ENCODE results near the gene PLCD4. TPM values are rescaled to one million over a fixed set of nuclear protein-coding genes. Genes with fewer than 3 reads are reported as not detected.

PLCD4 gene
- polyA plus RNA-seq, 1 donor from 2014 or later, result 4.9 TPM

DNA sequence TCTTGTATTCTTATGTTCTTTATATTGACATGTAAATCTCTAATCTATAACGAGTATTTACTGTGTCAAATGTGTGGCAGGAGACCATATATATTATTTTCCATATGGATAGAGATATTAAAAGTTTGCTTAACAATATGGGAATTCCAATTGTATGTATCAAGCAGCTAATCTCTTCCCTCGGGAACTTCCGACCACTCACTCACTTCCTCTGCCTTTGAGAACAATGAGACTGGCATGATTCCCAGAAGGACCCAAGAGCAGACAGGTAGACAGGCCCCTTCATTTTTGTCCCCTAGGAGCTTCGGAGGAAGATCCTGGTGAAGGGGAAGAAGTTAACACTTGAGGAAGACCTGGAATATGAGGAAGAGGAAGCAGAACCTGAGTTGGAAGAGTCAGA lies 24.1 kb downstream of the PLCD4 start:
- no peaks in the 10 kb centered on the region for H3K27me3 ChIP-seq (ENCODE audit: insufficient read depth, low read depth, low read length)

DNA sequence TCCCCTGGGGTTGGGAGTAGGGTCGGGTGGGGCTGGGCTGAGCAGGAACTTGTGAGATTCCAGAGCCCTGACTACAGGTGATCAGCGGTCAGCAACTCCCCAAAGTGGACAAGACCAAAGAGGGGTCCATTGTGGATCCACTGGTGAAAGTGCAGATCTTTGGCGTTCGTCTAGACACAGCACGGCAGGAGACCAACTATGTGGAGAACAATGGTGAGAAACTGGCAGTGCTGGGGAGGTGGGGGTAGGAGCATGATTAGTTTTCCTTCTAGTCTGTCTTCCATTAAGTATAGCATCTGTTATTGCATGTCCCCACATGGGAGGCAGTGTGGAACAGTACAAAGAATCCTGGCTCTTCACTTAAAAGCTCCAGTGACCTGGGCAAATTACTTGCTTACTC lies 28.0 kb downstream of the PLCD4 start:
- no peaks in the 10 kb centered on the region for H3K9me3 ChIP-seq (ENCODE audit: low read length)
- H3K9ac ChIP-seq (ENCODE audit: low read length), result no peak overlapping the region
- no peaks in the 10 kb centered on the region for H3K9me2 ChIP-seq (ENCODE audit: insufficient read depth, low read length)
- no peak overlapping the region for H3K4me2 ChIP-seq (ENCODE audit: low read length)
- no peak overlapping the region for H3K4me3 ChIP-seq (ENCODE audit: low read length)
- no peaks in the 10 kb centered on the region for H3K79me2 ChIP-seq (replicated peaks; ENCODE audit: insufficient read depth, low read length)
- H3F3A ChIP-seq (ENCODE audit: insufficient read depth, low read length, poor library complexity, severe bottlenecking), result no peaks in the 10 kb centered on the region
- no peaks in the 10 kb centered on the region for H3K27me3 ChIP-seq (ENCODE audit: insufficient read depth, low read depth, low read length)
- no peak overlapping the region for H2AFZ ChIP-seq (ENCODE audit: low read depth, low read length)
- TF ChIP-seq, protein P1, sequence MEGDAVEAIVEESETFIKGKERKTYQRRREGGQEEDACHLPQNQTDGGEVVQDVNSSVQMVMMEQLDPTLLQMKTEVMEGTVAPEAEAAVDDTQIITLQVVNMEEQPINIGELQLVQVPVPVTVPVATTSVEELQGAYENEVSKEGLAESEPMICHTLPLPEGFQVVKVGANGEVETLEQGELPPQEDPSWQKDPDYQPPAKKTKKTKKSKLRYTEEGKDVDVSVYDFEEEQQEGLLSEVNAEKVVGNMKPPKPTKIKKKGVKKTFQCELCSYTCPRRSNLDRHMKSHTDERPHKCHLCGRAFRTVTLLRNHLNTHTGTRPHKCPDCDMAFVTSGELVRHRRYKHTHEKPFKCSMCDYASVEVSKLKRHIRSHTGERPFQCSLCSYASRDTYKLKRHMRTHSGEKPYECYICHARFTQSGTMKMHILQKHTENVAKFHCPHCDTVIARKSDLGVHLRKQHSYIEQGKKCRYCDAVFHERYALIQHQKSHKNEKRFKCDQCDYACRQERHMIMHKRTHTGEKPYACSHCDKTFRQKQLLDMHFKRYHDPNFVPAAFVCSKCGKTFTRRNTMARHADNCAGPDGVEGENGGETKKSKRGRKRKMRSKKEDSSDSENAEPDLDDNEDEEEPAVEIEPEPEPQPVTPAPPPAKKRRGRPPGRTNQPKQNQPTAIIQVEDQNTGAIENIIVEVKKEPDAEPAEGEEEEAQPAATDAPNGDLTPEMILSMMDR (IDR thresholded peaks at IDR 0.05; ENCODE audit: poor library complexity, severe bottlenecking), result no peak
- TF ChIP-seq EP300 (conservative IDR thresholded peaks at IDR 0.05; ENCODE audit: poor library complexity, severe bottlenecking) (no peak), EZH2 (IDR thresholded peaks at IDR 0.05; ENCODE audit: borderline replicate concordance, insufficient read depth, low read length, poor library complexity, severe bottlenecking) (no peak), MXI1 (conservative IDR thresholded peaks at IDR 0.05; ENCODE audit: poor library complexity, severe bottlenecking) (no peak), SMC3 (conservative IDR thresholded peaks at IDR 0.05; ENCODE audit: poor library complexity) (no peak), TAF1 (IDR thresholded peaks at IDR 0.05; ENCODE audit: low read depth) (no peak), RAD21 (conservative IDR thresholded peaks at IDR 0.05) (no peak), POLR2AphosphoS5 (IDR thresholded peaks at IDR 0.05) (no peak)
- TF ChIP-seq, protein P2, sequence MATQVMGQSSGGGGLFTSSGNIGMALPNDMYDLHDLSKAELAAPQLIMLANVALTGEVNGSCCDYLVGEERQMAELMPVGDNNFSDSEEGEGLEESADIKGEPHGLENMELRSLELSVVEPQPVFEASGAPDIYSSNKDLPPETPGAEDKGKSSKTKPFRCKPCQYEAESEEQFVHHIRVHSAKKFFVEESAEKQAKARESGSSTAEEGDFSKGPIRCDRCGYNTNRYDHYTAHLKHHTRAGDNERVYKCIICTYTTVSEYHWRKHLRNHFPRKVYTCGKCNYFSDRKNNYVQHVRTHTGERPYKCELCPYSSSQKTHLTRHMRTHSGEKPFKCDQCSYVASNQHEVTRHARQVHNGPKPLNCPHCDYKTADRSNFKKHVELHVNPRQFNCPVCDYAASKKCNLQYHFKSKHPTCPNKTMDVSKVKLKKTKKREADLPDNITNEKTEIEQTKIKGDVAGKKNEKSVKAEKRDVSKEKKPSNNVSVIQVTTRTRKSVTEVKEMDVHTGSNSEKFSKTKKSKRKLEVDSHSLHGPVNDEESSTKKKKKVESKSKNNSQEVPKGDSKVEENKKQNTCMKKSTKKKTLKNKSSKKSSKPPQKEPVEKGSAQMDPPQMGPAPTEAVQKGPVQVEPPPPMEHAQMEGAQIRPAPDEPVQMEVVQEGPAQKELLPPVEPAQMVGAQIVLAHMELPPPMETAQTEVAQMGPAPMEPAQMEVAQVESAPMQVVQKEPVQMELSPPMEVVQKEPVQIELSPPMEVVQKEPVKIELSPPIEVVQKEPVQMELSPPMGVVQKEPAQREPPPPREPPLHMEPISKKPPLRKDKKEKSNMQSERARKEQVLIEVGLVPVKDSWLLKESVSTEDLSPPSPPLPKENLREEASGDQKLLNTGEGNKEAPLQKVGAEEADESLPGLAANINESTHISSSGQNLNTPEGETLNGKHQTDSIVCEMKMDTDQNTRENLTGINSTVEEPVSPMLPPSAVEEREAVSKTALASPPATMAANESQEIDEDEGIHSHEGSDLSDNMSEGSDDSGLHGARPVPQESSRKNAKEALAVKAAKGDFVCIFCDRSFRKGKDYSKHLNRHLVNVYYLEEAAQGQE (IDR thresholded peaks at IDR 0.05; ENCODE audit: borderline replicate concordance), result no peak
- H3K36me3 ChIP-seq (ENCODE audit: insufficient read depth, low read length), result peaks cover 5% of the 10 kb centered on the region
- H3K27ac ChIP-seq (ENCODE audit: low read length), result no peak overlapping the region
- H4K20me1 ChIP-seq (ENCODE audit: insufficient read depth), result no peaks in the 10 kb centered on the region

More for the DNA sequence above, 24.1 kb downstream of the PLCD4 start:
- no peaks in the 10 kb centered on the region for H3K79me2 ChIP-seq (replicated peaks; ENCODE audit: insufficient read depth, low read length)
- H3K4me2 ChIP-seq (ENCODE audit: low read length), result no peak overlapping the region
- H3K4me3 ChIP-seq (ENCODE audit: low read length), result no peak overlapping the region
- no peaks in the 10 kb centered on the region for H3K36me3 ChIP-seq (ENCODE audit: insufficient read depth, low read length)
- no peaks in the 10 kb centered on the region for H3F3A ChIP-seq (ENCODE audit: insufficient read depth, low read length, poor library complexity, severe bottlenecking)
- no peaks in the 10 kb centered on the region for H4K20me1 ChIP-seq (ENCODE audit: insufficient read depth)
- H3K9me2 ChIP-seq (ENCODE audit: insufficient read depth, low read length), result no peaks in the 10 kb centered on the region
- H3K9ac ChIP-seq (ENCODE audit: low read length), result no peak overlapping the region
- no peak overlapping the region for H3K27ac ChIP-seq (ENCODE audit: low read length)
- H3K9me3 ChIP-seq (ENCODE audit: low read length), result no peaks in the 10 kb centered on the region
- TF ChIP-seq MXI1 (conservative IDR thresholded peaks at IDR 0.05; ENCODE audit: poor library complexity, severe bottlenecking) (no peak), TAF1 (IDR thresholded peaks at IDR 0.05; ENCODE audit: low read depth) (no peak), SMC3 (conservative IDR thresholded peaks at IDR 0.05; ENCODE audit: poor library complexity) (no peak), POLR2AphosphoS5 (IDR thresholded peaks at IDR 0.05) (no peak), EZH2 (IDR thresholded peaks at IDR 0.05; ENCODE audit: borderline replicate concordance, insufficient read depth, low read length, poor library complexity, severe bottlenecking) (no peak), RAD21 (conservative IDR thresholded peaks at IDR 0.05) (no peak), EP300 (conservative IDR thresholded peaks at IDR 0.05; ENCODE audit: poor library complexity, severe bottlenecking) (no peak)
- TF ChIP-seq, protein P1 (IDR thresholded peaks at IDR 0.05; ENCODE audit: poor library complexity, severe bottlenecking), result no peak
- TF ChIP-seq, protein P2 (IDR thresholded peaks at IDR 0.05; ENCODE audit: borderline replicate concordance), result no peak
- no peak overlapping the region for H2AFZ ChIP-seq (ENCODE audit: low read depth, low read length)

Data from neural cell (in vitro differentiated cells).